H1 (cell line): ENCODE measurements around the gene SLK.

Experiments
- CHD2 ChIP-seq: IDR thresholded peaks from 2 replicates; pipeline ENCODE4 v1.6.1; 2012; ENCODE audit warnings: low read length, improper control_type of control experiment
- CTCF ChIP-seq, 3 experiments: IDR thresholded peaks; 1 replicate in 2 of 3; 2 replicates in 1 of 3; pipeline versions ENCODE4 v1.5.1 to v1.6.1; 2011; ENCODE audit warnings: low read length in 3 of 3, mild to moderate bottlenecking in 3 of 3, inconsistent platforms in 2 of 3, low read depth in 1 of 3, moderate library complexity in 1 of 3; ENCODE audit not compliant: insufficient read depth in 1 of 3; ENCODE audit errors: control extremely low read depth in 1 of 3
- EP300 ChIP-seq, 2 experiments: IDR thresholded peaks; 1 replicate in 1 of 2; 2 replicates in 1 of 2; pipeline ENCODE4 v1.6.1; 2011 to 2012; ENCODE audit warnings: low read depth in 2 of 2, low read length in 2 of 2, mild to moderate bottlenecking in 2 of 2, borderline replicate concordance in 1 of 2, inconsistent platforms in 1 of 2, moderate library complexity in 1 of 2
- POLR2A ChIP-seq, 2 experiments: IDR thresholded peaks; 1 replicate in 1 of 2; 2 replicates in 1 of 2; pipeline ENCODE4 v1.6.1; 2011; ENCODE audit warnings: low read depth in 2 of 2, low read length in 2 of 2, mild to moderate bottlenecking in 2 of 2; ENCODE audit errors: control extremely low read depth in 1 of 2
- TF ChIP-seq, protein P1 (sequence below): IDR thresholded peaks from 2 replicates; pipeline ENCODE4 v1.6.1; 2012; ENCODE audit warnings: inconsistent platforms

- TF ChIP-seq EP300 (IDR thresholded peaks at IDR 0.05; ENCODE audit: borderline replicate concordance in 1 of 2, low read depth in 2 of 2, low read length in 2 of 2) = no peak
- no peak for TF ChIP-seq CTCF (IDR thresholded peaks at IDR 0.05; ENCODE audit: control extremely low read depth in 1 of 3, insufficient read depth in 1 of 3, low read depth in 1 of 3, low read length in 3 of 3)
- no peak for TF ChIP-seq POLR2A (IDR thresholded peaks at IDR 0.05; ENCODE audit: control extremely low read depth in 1 of 2, low read depth in 2 of 2, low read length in 2 of 2)
- TF ChIP-seq CHD2 = no peak
- TF ChIP-seq, protein P1, sequence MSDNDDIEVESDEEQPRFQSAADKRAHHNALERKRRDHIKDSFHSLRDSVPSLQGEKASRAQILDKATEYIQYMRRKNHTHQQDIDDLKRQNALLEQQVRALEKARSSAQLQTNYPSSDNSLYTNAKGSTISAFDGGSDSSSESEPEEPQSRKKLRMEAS = no peak
Observed at GRCh38 chr10:103951942-103952341, 15.0 kb upstream of the SLK start.
